IMR-90 (cell line): ENCODE measurements around the gene OLFM3. TPM values are rescaled to one million over a fixed set of nuclear protein-coding genes. Genes with fewer than 3 reads are reported as not detected.

ENCODE experiments used
- ATAC-seq: fragments of 200-7000 bp; cut with Tn5 transposase; 2 replicates; pipeline ENCODE4 v1.9.1; 2020; ENCODE audit warnings: low read depth, mild to moderate bottlenecking, moderate library complexity
- BruUV-seq: library from RNA; stranded (reverse); fragments of 400-500 nt; replicated peaks from 2 replicates; lab custom pipeline; 2021; lab: Mats Ljungman, UMichigan
- CTCF ChIA-PET: fragments of 300-600 bp; formaldehyde crosslinking; extraction: SDS; loops from one replicate; lab custom pipeline; 2021; ENCODE audit warnings: antibody characterized with exemption; lab: Yijun Ruan, JAX
- POLR2A ChIA-PET: fragments of 300-600 bp; sonication (Branson Sonifier 250); formaldehyde crosslinking; loops from one replicate; lab custom pipeline; 2022; ENCODE audit warnings: antibody characterized with exemption; ENCODE audit not compliant: unreplicated experiment; lab: Charles Lee
- DNase-seq: peaks from one replicate; pipeline ENCODE4 v3.0.0; 2013
- H2AFZ ChIP-seq: replicated peaks from 2 replicates; pipeline ENCODE3; 2013; ENCODE audit warnings: low read length, mild to moderate bottlenecking; ENCODE audit not compliant: poor library complexity
- H2AK5ac ChIP-seq: 2 replicates; pipeline ENCODE4 v1.6.1; 2013; ENCODE audit warnings: low read depth, low read length, inconsistent platforms
- H2AK9ac ChIP-seq: replicated peaks from 2 replicates; pipeline ENCODE3; 2013; ENCODE audit warnings: mild to moderate bottlenecking, low read depth, low read length, moderate library complexity; ENCODE audit not compliant: poor library complexity
- H2BK120ac ChIP-seq: 2 replicates; pipeline ENCODE4 v1.6.1; 2013; ENCODE audit warnings: low read depth, low read length, inconsistent platforms
- H2BK15ac ChIP-seq: 3 replicates; pipeline ENCODE4 v1.6.1; 2013; ENCODE audit warnings: low read depth, low read length, inconsistent platforms
- H2BK20ac ChIP-seq: 2 replicates; pipeline ENCODE4 v1.6.1; 2013; ENCODE audit warnings: low read depth, mild to moderate bottlenecking, inconsistent platforms, low read length, moderate library complexity
- H2BK5ac ChIP-seq: 2 replicates; pipeline ENCODE4 v1.6.1; 2013; ENCODE audit warnings: mild to moderate bottlenecking, low read depth, low read length, inconsistent platforms; ENCODE audit not compliant: poor library complexity, severe bottlenecking
- H3K14ac ChIP-seq: replicated peaks from 2 replicates; pipeline ENCODE4 v1.6.1; 2013; ENCODE audit warnings: low read depth, low read length, inconsistent platforms
- H3K18ac ChIP-seq: 2 replicates; pipeline ENCODE4 v1.6.1; 2013; ENCODE audit warnings: low read depth, low read length, control low read depth
- H3K23ac ChIP-seq: 2 replicates; pipeline ENCODE4 v1.6.1; 2013; ENCODE audit warnings: low read depth, low read length, inconsistent platforms
- H3K27ac ChIP-seq: 2 replicates; pipeline ENCODE4 v1.5.1; 2013; ENCODE audit warnings: mild to moderate bottlenecking, control low read depth, low read length; ENCODE audit not compliant: insufficient read depth
- H3K27me3 ChIP-seq: 2 replicates; pipeline ENCODE4 v1.6.1; 2013; ENCODE audit warnings: low read length; ENCODE audit not compliant: control insufficient read depth, insufficient read depth
- H3K36me3 ChIP-seq: 2 replicates; pipeline ENCODE4 v1.6.1; 2013; ENCODE audit warnings: low read length, mixed read lengths; ENCODE audit not compliant: control insufficient read depth, insufficient read depth
- H3K4ac ChIP-seq: 2 replicates; pipeline ENCODE4 v1.6.1; 2013; ENCODE audit warnings: low read depth, low read length, inconsistent platforms
- H3K4me1 ChIP-seq: 2 replicates; pipeline ENCODE4 v1.6.1; 2013; ENCODE audit warnings: low read length, mixed read lengths; ENCODE audit not compliant: control insufficient read depth, insufficient read depth
- H3K4me2 ChIP-seq: 2 replicates; pipeline ENCODE4 v1.6.1; 2013; ENCODE audit warnings: low read depth, mild to moderate bottlenecking, control low read depth, low read length, moderate library complexity
- H3K4me3 ChIP-seq: 2 replicates; pipeline ENCODE4 v1.5.1; 2013; ENCODE audit warnings: low read depth, mild to moderate bottlenecking, control low read depth, low read length, moderate library complexity; ENCODE audit not compliant: insufficient read depth
- H3K56ac ChIP-seq: 2 replicates; pipeline ENCODE4 v1.6.1; 2013; ENCODE audit warnings: low read length, inconsistent platforms; ENCODE audit not compliant: insufficient read depth; ENCODE audit errors: extremely low read depth
- H3K79me1 ChIP-seq, 2 experiments: 2 replicates each; pipeline ENCODE4 v1.6.1; 2013; ENCODE audit warnings: low read length in 2 of 2, inconsistent platforms in 1 of 2, low read depth in 1 of 2
- H3K9ac ChIP-seq: 2 replicates; pipeline ENCODE4 v1.6.1; 2013; ENCODE audit warnings: low read depth, low read length, control low read depth
- H3K9me1 ChIP-seq: 2 replicates; pipeline ENCODE4 v1.6.1; 2013; ENCODE audit warnings: low read length, inconsistent platforms; ENCODE audit not compliant: insufficient read depth
- H3K9me3 ChIP-seq: 2 replicates; pipeline ENCODE4 v1.6.1; 2013; ENCODE audit warnings: low read length; ENCODE audit not compliant: control insufficient read depth, insufficient read depth
- H4K20me1 ChIP-seq: 2 replicates; pipeline ENCODE4 v1.6.1; 2013; ENCODE audit warnings: low read length, inconsistent platforms; ENCODE audit not compliant: insufficient read depth
- H4K5ac ChIP-seq: 2 replicates; pipeline ENCODE4 v1.6.1; 2013; ENCODE audit warnings: mild to moderate bottlenecking, low read depth, low read length, control low read depth
- H4K8ac ChIP-seq, 2 experiments: 2 replicates each; pipeline ENCODE4 v1.6.1; 2013; ENCODE audit warnings: low read depth in 2 of 2, low read length in 2 of 2, control low read depth in 1 of 2, inconsistent platforms in 1 of 2
- H4K91ac ChIP-seq: 2 replicates; pipeline ENCODE4 v1.6.1; 2013; ENCODE audit warnings: low read depth, low read length, inconsistent platforms; ENCODE audit not compliant: insufficient read depth
- BHLHE40 ChIP-seq: fragments of 150-350 bp; IDR thresholded peaks from 2 replicates; pipeline ENCODE4 v1.6.1; 2016; ENCODE audit warnings: mild to moderate bottlenecking, low read depth, low read length
- CEBPB ChIP-seq: IDR thresholded peaks from 2 replicates; pipeline ENCODE4 v1.6.1; 2012; ENCODE audit warnings: low read depth, low read length, improper control_type of control experiment
- CHD1 ChIP-seq: IDR thresholded peaks from 2 replicates; pipeline ENCODE4 v1.6.1; 2012; ENCODE audit warnings: low read depth, low read length, improper control_type of control experiment
- CTCF ChIP-seq: conservative IDR thresholded peaks from 2 replicates; pipeline ENCODE4 v1.5.1; 2012; ENCODE audit warnings: mild to moderate bottlenecking, low read depth, low read length, improper control_type of control experiment
- ELK1 ChIP-seq: fragments of 150-350 bp; IDR thresholded peaks from 2 replicates; pipeline ENCODE4 v1.6.1; 2016; ENCODE audit warnings: low read depth, mild to moderate bottlenecking, low read length, moderate library complexity, borderline replicate concordance
- FOS ChIP-seq: fragments of 150-350 bp; IDR thresholded peaks from 2 replicates; pipeline ENCODE4 v1.6.1; 2016; ENCODE audit warnings: low read depth, low read length
- MAFK ChIP-seq: IDR thresholded peaks from 2 replicates; pipeline ENCODE4 v1.6.1; 2012; ENCODE audit warnings: low read depth, low read length, improper control_type of control experiment
- MAZ ChIP-seq: IDR thresholded peaks from 2 replicates; pipeline ENCODE4 v1.6.1; 2012; ENCODE audit warnings: low read depth, mild to moderate bottlenecking, low read length, improper control_type of control experiment, moderate library complexity, borderline replicate concordance
- MXI1 ChIP-seq: IDR thresholded peaks from 2 replicates; pipeline ENCODE4 v1.6.1; 2012; ENCODE audit warnings: low read depth, mild to moderate bottlenecking, low read length, moderate library complexity, borderline replicate concordance
- NFE2L2 ChIP-seq: fragments of 150-350 bp; IDR thresholded peaks from 2 replicates; pipeline ENCODE4 v1.6.1; 2016; ENCODE audit warnings: low read depth, mild to moderate bottlenecking, low read length
- POLR2A ChIP-seq: IDR thresholded peaks from 2 replicates; pipeline ENCODE4 v1.6.1; 2012; ENCODE audit warnings: mild to moderate bottlenecking, low read depth, low read length
- RAD21 ChIP-seq: IDR thresholded peaks from 2 replicates; pipeline ENCODE4 v1.6.1; 2012; ENCODE audit warnings: low read length, improper control_type of control experiment
- RCOR1 ChIP-seq: IDR thresholded peaks from 2 replicates; pipeline ENCODE4 v1.6.1; 2012; ENCODE audit warnings: mild to moderate bottlenecking, low read length, improper control_type of control experiment; ENCODE audit not compliant: insufficient replicate concordance
- RFX5 ChIP-seq: IDR thresholded peaks from 2 replicates; pipeline ENCODE4 v1.8.0; 2012; ENCODE audit warnings: low read depth, mild to moderate bottlenecking, low read length, moderate library complexity
- SMC3 ChIP-seq: fragments of 150-350 bp; IDR thresholded peaks from 2 replicates; pipeline ENCODE4 v1.6.1; 2016; ENCODE audit warnings: low read depth, mild to moderate bottlenecking, antibody characterized with exemption, low read length, moderate library complexity
- USF2 ChIP-seq: fragments of 150-350 bp; IDR thresholded peaks from 2 replicates; pipeline ENCODE4 v1.6.1; 2017; ENCODE audit warnings: mild to moderate bottlenecking, antibody characterized with exemption, low read length, low read depth
- WGBS, 2 experiments: methylation state at CpG; one replicate each; pipeline versions ENCODE4 v1.1.5 to v1.1.7; 2013; ENCODE audit warnings: missing lambda C conversion rate in 2 of 2; ENCODE audit not compliant: insufficient read length in 1 of 2; ENCODE audit errors: extremely low coverage in 2 of 2; 5-methylcytosine and 5-hydroxymethylcytosine counted together
- dilution Hi-C: fragments of 300-500 bp; cut with HindIII; formaldehyde crosslinking; loops from one replicate; pipeline ENCODE4 v1.14.3; 2018; ENCODE audit warnings: low sequenced_read_pairs; ENCODE audit not compliant: unreplicated experiment
- in situ Hi-C: fragments of 300-500 bp; cut with MboI; formaldehyde crosslinking; loops from 3 replicates; pipeline ENCODE4 v1.14.3; 2019; ENCODE audit warnings: low sequenced_read_pairs, inconsistent platforms, mixed read lengths
- intact Hi-C: fragments of 100-400 bp; cut with micrococcal nuclease; formaldehyde crosslinking; loops from 2 replicates; pipeline ENCODE4 v1.10.0; 2022
- polyA plus RNA-seq, 3 experiments: library from polyadenylated mRNA; depleted of rRNA; stranded (reverse); fragments of >200 nt; gene quantifications; 2 replicates each; pipeline ENCODE4 v1.2.3, GENCODE V29; 2012; ENCODE audit warnings: low replicate concordance in 1 of 3
- total RNA-seq: library from RNA; depleted of rRNA; stranded (reverse); fragments of >200 nt; gene quantifications from 2 replicates; pipeline ENCODE4 v1.2.3, GENCODE V29; 2012

The OLFM3 gene
- total and polyA plus RNA-seq, 2 of the 4 experiments (the other 2 are of a cell fraction): not detected

- H2AK5ac ChIP-seq: no peak overlapping the region
- H3K4ac ChIP-seq: no peak overlapping the region
- no peaks in the 10 kb centered on the region for H3K4me1 ChIP-seq
- no peak overlapping the region for H2AK9ac ChIP-seq
- H2BK20ac ChIP-seq: no peak overlapping the region
- no peaks in the 10 kb centered on the region for H3K36me3 ChIP-seq
- no peak overlapping the region for H3K4me2 ChIP-seq
- H3K79me1 ChIP-seq: no peaks in the 10 kb centered on the region
- H3K23ac ChIP-seq: no peak overlapping the region
- intact Hi-C loops: no loop called here
- ChIA-PET CTCF (no interaction called here), POLR2A (no interaction called here)
- no peak overlapping the region for H2BK120ac ChIP-seq
- H4K91ac ChIP-seq: no peak overlapping the region
- H3K4me3 ChIP-seq: no peak overlapping the region
- WGBS, 2 experiments: 17% methylated on average over 1 of the region's 4 CpGs; no CpG with 5 or more reads in 1 of the 2 experiments
- H3K9me3 ChIP-seq: no peaks in the 10 kb centered on the region
- in situ Hi-C loops: no loop called here
- no peak overlapping the region for H2BK5ac ChIP-seq
- no peak overlapping the region for H3K18ac ChIP-seq
- H2AFZ ChIP-seq: no peak overlapping the region
- no peaks in the 10 kb centered on the region for H3K27me3 ChIP-seq
- no peaks in the 10 kb centered on the region for H4K20me1 ChIP-seq
- H4K8ac ChIP-seq: no peak overlapping the region
- DNase-seq: no peak
- dilution Hi-C loops: no loop called here
- H3K56ac ChIP-seq: no peak overlapping the region
- no peak overlapping the region for H3K9ac ChIP-seq
- no TSS peak for BruUV-seq
- no peak for ATAC-seq
- H3K27ac ChIP-seq: no peak overlapping the region
- H4K5ac ChIP-seq: no peak overlapping the region
- no peaks in the 10 kb centered on the region for H3K9me1 ChIP-seq
- H2BK15ac ChIP-seq: no peak overlapping the region
- TF ChIP-seq FOS: no peak
- TF ChIP-seq USF2: no peak
- TF ChIP-seq RCOR1: no peak
- TF ChIP-seq POLR2A: no peak
- no peak for TF ChIP-seq SMC3
- no peak for TF ChIP-seq RFX5
- TF ChIP-seq CHD1: no peak
- TF ChIP-seq MAFK: no peak
- TF ChIP-seq NFE2L2: no peak
- TF ChIP-seq RAD21: no peak
- TF ChIP-seq CTCF: no peak
- no peak for TF ChIP-seq MAZ
- TF ChIP-seq ELK1: no peak
- TF ChIP-seq MXI1: no peak
- no peak for TF ChIP-seq CEBPB
- TF ChIP-seq BHLHE40: no peak
- H3K14ac ChIP-seq: no peak overlapping the region
These were observed 28.9 kb downstream of the OLFM3 start for GRCh38 chr1:101967871-101968270.
